VCaP (cell line): ENCODE results near the gene DNAJB1.

Experiments
- H3K27ac ChIP-seq: fragments of 450-650 bp; 2 replicates; pipeline ENCODE4 v1.5.1; 2017
- CTCF ChIP-seq: fragments of 450-650 bp; conservative IDR thresholded peaks from 2 replicates; pipeline ENCODE4 v1.5.1; 2017; ENCODE audit warnings: mild to moderate bottlenecking, moderate library complexity

DNAJB1 gene

GRCh38 chr19:14479975-14480699 lies 38.1 kb downstream of the DNAJB1 start:
- TF ChIP-seq CTCF: peak; percentile 81
- H3K27ac ChIP-seq: no peak overlapping the region

- H3K27ac ChIP-seq: no peak overlapping the region
- TF ChIP-seq CTCF: no peak
These were observed 38.8 kb downstream of the DNAJB1 start for GRCh38 chr19:14479309-14479974.

GRCh38 chr19:14478113-14478545 lies 40.1 kb downstream of the DNAJB1 start:
- TF ChIP-seq CTCF: no peak
- no peak overlapping the region for H3K27ac ChIP-seq

GRCh38 chr19:14477418-14478112 lies 40.6 kb downstream of the DNAJB1 start:
- H3K27ac ChIP-seq: no peak overlapping the region
- no peak for TF ChIP-seq CTCF

- TF ChIP-seq CTCF: no peak
- H3K27ac ChIP-seq: no peak overlapping the region
These were observed 41.4 kb downstream of the DNAJB1 start for GRCh38 chr19:14476673-14477401.

GRCh38 chr19:14476327-14476672 lies 41.9 kb downstream of the DNAJB1 start:
- no peak overlapping the region for H3K27ac ChIP-seq

More at GRCh38 chr19:14476327-14476672, 41.9 kb downstream of the DNAJB1 start:
- TF ChIP-seq CTCF: no peak
